ENCODE data around the gene DBX2. TPM values are rescaled to one million over a fixed set of nuclear protein-coding genes. Genes with fewer than 3 reads are reported as not detected.
"Not testable (repeated sequence)": the region's sequence is repeated elsewhere in the genome, so short reads cannot be mapped to it uniquely, and the experiment has no call there.

Gene DBX2
- total RNA-seq, 5 donors from 2014 or later (not counting 1 experiment from before 2014, with no cell fraction given), result not detected

DNA sequence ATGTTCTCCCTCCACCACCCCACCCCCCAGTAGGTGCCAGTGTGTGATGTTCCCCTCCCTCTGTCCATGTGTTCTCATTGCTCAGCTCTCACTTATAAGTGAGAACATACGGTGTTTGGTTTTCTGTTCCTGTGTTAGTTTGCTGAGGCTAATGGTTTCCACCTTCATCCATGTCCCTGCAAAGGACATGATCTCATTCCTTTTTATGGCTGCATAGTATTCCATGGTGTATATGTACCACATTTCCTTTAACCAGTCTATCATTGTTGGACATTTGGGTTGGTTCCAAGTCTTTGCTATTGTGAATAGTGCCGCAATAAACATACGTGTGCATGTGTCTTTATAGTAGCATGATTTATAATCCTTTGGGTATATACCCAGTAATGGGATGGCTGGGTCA is 33.3 kb upstream of the DBX2 start:
- H3K9me3 ChIP-seq; POLR2A ChIA-PET; H3K27ac ChIP-seq (ENCODE audit: low read length); H3K36me3 ChIP-seq (ENCODE audit: control insufficient read depth in 2 of 2, extremely low read depth in 1 of 2, insufficient read depth in 1 of 2, low read length in 1 of 2); H3K9me3 Mint-ChIP-seq; H3K4me3 Mint-ChIP-seq; H3K27me3 ChIP-seq (replicated peaks in 1 of 2; ENCODE audit: control insufficient read depth in 2 of 2, extremely low read depth in 1 of 2, insufficient read depth in 2 of 2, low read length in 1 of 2); ATAC-seq (replicated peaks in 1 of 4); H3K4me1 ChIP-seq (ENCODE audit: control insufficient read depth in 1 of 2, extremely low read depth in 1 of 2, insufficient read depth in 2 of 2, low read length in 2 of 2); CTCF ChIA-PET; H3K27ac Mint-ChIP-seq; H3K4me1 Mint-ChIP-seq; H3K36me3 Mint-ChIP-seq; H3K4me3 ChIP-seq (ENCODE audit: control insufficient read depth in 1 of 2, extremely low read depth in 1 of 2, low read length in 1 of 2); DNase-seq: not testable (repeated sequence)
- no CpG with 5 or more reads among the region's 3 CpGs for WGBS (ENCODE audit: insufficient coverage)
- H3K27me3 Mint-ChIP-seq, result peaks cover 3 to 14% of the 10 kb centered on the region in 2 donors

DNA sequence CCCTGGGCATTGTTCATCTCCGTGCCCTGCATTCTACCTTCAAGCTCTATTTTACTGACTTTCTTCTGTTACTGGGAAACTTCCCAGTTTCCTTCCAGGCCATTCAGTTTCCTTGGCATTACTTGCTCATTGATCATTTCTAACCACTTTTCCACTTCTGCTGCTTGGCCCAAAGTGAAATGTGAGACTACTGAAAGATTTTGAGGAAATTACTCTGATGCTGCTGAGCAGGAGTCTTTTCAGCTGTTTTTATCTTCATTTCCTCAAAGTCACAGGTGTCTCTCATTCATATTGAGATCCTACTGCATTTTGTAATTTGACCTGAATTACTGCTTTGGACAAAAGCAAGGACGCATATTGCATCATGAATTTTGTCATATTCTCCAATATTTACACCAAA is 26.4 kb upstream of the DBX2 start:
- H3K36me3 Mint-ChIP-seq, result no peaks in the 10 kb centered on the region
- H3K4me3 Mint-ChIP-seq, result no peak overlapping the region
- H3K9me3 ChIP-seq, result no peaks in the 10 kb centered on the region
- no peaks in the 10 kb centered on the region for H3K9me3 Mint-ChIP-seq
- DNase-seq (no peak), ATAC-seq (replicated peaks in 1 of 4) (no peak)
- no peak overlapping the region for H3K27ac Mint-ChIP-seq
- no peaks in the 10 kb centered on the region for H3K36me3 ChIP-seq (ENCODE audit: control insufficient read depth in 2 of 2, extremely low read depth in 1 of 2, insufficient read depth in 1 of 2, low read length in 1 of 2)
- CTCF ChIA-PET, result no interaction called here
- peaks cover 0 to 3% of the 10 kb centered on the region in 2 experiments for H3K27me3 ChIP-seq (replicated peaks in 1 of 2; ENCODE audit: control insufficient read depth in 2 of 2, extremely low read depth in 1 of 2, insufficient read depth in 2 of 2, low read length in 1 of 2)
- H3K4me3 ChIP-seq (ENCODE audit: control insufficient read depth in 1 of 2, extremely low read depth in 1 of 2, low read length in 1 of 2), result no peak overlapping the region
- H3K27ac ChIP-seq (ENCODE audit: low read length), result no peak overlapping the region
- H3K4me1 Mint-ChIP-seq, result no peaks in the 10 kb centered on the region
- POLR2A ChIA-PET, result no interaction called here
- WGBS (ENCODE audit: insufficient coverage), result no CpG with 5 or more reads among the region's 2 CpGs
- H3K27me3 Mint-ChIP-seq, result peaks cover 9 to 19% of the 10 kb centered on the region in 2 donors
- no peaks in the 10 kb centered on the region for H3K4me1 ChIP-seq (ENCODE audit: control insufficient read depth in 1 of 2, extremely low read depth in 1 of 2, insufficient read depth in 2 of 2, low read length in 2 of 2)

DNA sequence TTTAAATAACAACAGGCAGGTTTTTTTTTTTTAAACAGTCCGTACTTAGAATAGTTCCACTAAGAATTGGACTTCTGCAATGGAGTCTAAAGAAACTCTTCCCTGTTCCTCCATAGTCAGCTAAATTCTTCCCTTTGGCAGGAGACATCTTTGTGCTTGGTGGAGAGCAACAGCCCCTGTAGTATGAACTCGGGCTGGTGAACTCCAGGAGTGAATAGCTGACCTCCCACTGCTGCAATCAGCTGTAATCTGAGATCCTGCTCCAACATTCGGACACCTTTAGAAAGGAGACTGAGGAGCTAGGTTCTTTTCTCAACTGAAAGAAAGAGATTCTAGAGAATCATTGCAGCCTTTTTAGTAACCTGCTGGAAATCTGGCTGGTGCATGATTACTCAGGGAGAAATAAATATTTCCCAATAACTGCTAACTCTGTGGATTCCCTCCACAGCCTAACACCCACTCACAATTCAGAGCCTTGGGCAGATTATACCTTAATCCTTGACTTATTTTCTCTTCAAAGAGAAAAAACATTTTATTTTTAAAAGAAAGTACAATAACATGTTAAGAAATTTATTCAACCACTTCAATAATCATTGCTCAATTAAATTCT is 25.6 kb upstream of the DBX2 start:
- Histone ChIP-seq H3K9me3 (no peaks in the 10 kb centered on the region), H3K4me1 (ENCODE audit: control insufficient read depth in 1 of 2, extremely low read depth in 1 of 2, insufficient read depth in 2 of 2, low read length in 2 of 2) (no peaks in the 10 kb centered on the region), H3K36me3 (ENCODE audit: control insufficient read depth in 2 of 2, extremely low read depth in 1 of 2, insufficient read depth in 1 of 2, low read length in 1 of 2) (no peaks in the 10 kb centered on the region), H3K27me3 (replicated peaks in 1 of 2; ENCODE audit: control insufficient read depth in 2 of 2, extremely low read depth in 1 of 2, insufficient read depth in 2 of 2, low read length in 1 of 2) (peaks cover 0 to 3% of the 10 kb centered on the region in 2 experiments), H3K27ac (ENCODE audit: low read length) (no peak overlapping the region), H3K4me3 (ENCODE audit: control insufficient read depth in 1 of 2, extremely low read depth in 1 of 2, low read length in 1 of 2) (no peak overlapping the region)
- Mint-ChIP-seq H3K27ac (no peak overlapping the region), H3K27me3 (peaks cover 9 to 21% of the 10 kb centered on the region in 2 donors), H3K4me1 (no peaks in the 10 kb centered on the region), H3K36me3 (no peaks in the 10 kb centered on the region), H3K4me3 (no peak overlapping the region), H3K9me3 (no peaks in the 10 kb centered on the region)
- ATAC-seq (replicated peaks in 1 of 4) (no peak), DNase-seq (no peak)
- CTCF ChIA-PET, result no interaction called here
- POLR2A ChIA-PET, result no interaction called here
- WGBS (ENCODE audit: insufficient coverage), result no CpG with 5 or more reads among the region's 3 CpGs

DNA sequence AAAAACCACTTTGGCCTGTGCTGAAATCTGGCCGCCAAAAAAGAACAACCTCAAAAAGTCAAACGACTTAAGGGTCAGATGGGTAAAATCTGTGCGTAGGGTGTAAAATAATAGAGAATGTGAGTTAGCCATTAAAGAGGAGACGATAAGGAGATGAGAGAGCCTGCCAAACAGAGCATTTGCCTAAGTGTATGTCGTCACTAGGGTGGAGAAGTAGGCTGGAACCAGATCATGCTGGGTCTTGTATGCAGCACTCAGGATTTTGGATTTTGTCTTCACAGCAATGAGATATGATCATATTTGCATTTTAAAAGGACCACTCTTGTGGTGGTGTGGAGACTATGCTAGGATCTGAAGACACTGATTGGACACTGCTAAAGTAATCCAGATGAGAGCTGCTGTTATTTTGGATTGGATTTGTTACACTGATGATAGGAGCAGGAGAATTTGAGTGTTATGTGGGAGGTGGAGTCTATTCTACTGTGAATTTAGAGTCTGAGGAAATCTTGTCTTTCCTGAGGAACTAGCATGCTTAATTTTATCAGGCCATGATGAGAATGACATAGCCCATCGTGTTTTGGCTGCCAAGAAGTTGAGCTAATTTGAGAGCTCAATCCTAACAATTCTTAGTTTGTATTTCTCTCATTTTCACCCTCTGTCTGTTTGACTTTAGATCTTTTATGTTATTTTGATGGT is 24.8 kb upstream of the DBX2 start:
- Histone ChIP-seq H3K4me1 (ENCODE audit: control insufficient read depth in 1 of 2, extremely low read depth in 1 of 2, insufficient read depth in 2 of 2, low read length in 2 of 2) (no peaks in the 10 kb centered on the region), H3K9me3 (no peaks in the 10 kb centered on the region), H3K4me3 (ENCODE audit: control insufficient read depth in 1 of 2, extremely low read depth in 1 of 2, low read length in 1 of 2) (no peak overlapping the region), H3K27ac (ENCODE audit: low read length) (no peak overlapping the region), H3K27me3 (replicated peaks in 1 of 2; ENCODE audit: control insufficient read depth in 2 of 2, extremely low read depth in 1 of 2, insufficient read depth in 2 of 2, low read length in 1 of 2) (peaks cover 0 to 2% of the 10 kb centered on the region in 2 experiments), H3K36me3 (ENCODE audit: control insufficient read depth in 2 of 2, extremely low read depth in 1 of 2, insufficient read depth in 1 of 2, low read length in 1 of 2) (no peaks in the 10 kb centered on the region)
- WGBS (ENCODE audit: insufficient coverage), result 76% methylated on average over 4 of the region's 6 CpGs
- no peak overlapping the region for H3K27ac Mint-ChIP-seq
- H3K9me3 Mint-ChIP-seq, result no peaks in the 10 kb centered on the region
- ChIA-PET CTCF (no interaction called here), POLR2A (no interaction called here)
- peaks cover 10 to 21% of the 10 kb centered on the region in 2 donors for H3K27me3 Mint-ChIP-seq
- H3K4me3 Mint-ChIP-seq, result no peak overlapping the region
- ATAC-seq (replicated peaks in 1 of 4) (no peak), DNase-seq (no peak)
- H3K36me3 Mint-ChIP-seq, result no peaks in the 10 kb centered on the region
- H3K4me1 Mint-ChIP-seq, result no peaks in the 10 kb centered on the region

GRCh38 chr12:45065125-45065626 is 14.3 kb upstream of the DBX2 start:
- POLR2A ChIA-PET, result no interaction called here
- Histone ChIP-seq H3K4me1 (ENCODE audit: control insufficient read depth in 1 of 2, extremely low read depth in 1 of 2, insufficient read depth in 2 of 2, low read length in 2 of 2) (no peaks in the 10 kb centered on the region), H3K9me3 (no peaks in the 10 kb centered on the region), H3K27me3 (replicated peaks in 1 of 2; ENCODE audit: control insufficient read depth in 2 of 2, extremely low read depth in 1 of 2, insufficient read depth in 2 of 2, low read length in 1 of 2) (peaks cover 0 to 6% of the 10 kb centered on the region in 2 experiments), H3K27ac (ENCODE audit: low read length) (no peak overlapping the region), H3K4me3 (ENCODE audit: control insufficient read depth in 1 of 2, extremely low read depth in 1 of 2, low read length in 1 of 2) (no peak overlapping the region), H3K36me3 (ENCODE audit: control insufficient read depth in 2 of 2, extremely low read depth in 1 of 2, insufficient read depth in 1 of 2, low read length in 1 of 2) (no peaks in the 10 kb centered on the region)
- DNase-seq, result no peak
- Mint-ChIP-seq H3K4me1 (no peaks in the 10 kb centered on the region), H3K27me3 (peaks cover 4 to 16% of the 10 kb centered on the region in 2 donors), H3K4me3 (no peak overlapping the region), H3K36me3 (no peaks in the 10 kb centered on the region), H3K9me3 (peaks cover 0 to 11% (median 7%) of the 10 kb centered on the region in 3 donors), H3K27ac (no peak overlapping the region)
- WGBS (ENCODE audit: insufficient coverage), result 97% methylated on average over 10 of the region's 12 CpGs
- ATAC-seq (replicated peaks in 1 of 4), result no peak
- CTCF ChIA-PET, result no interaction called here

DNA sequence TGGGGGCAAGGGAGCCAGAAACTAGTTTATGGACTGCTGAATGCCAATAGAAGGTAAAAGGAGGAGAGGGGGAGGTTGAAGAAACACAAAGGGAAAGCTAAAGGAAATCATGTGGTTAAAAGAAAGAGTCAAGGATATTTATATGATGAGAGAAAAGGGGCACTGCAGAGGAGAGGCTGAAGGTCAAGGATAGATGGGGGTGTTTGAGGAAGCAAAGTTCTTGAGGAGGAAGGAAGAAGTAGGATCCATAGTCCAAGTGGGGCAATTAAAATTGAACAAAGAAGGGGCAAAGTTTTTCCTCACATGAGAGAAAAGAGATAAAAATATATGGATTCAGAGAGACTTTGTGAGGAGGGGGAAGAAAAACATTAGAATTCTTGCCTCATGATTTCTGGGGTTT is 10.1 kb upstream of the DBX2 start:
- Histone ChIP-seq H3K9me3 (no peaks in the 10 kb centered on the region), H3K36me3 (ENCODE audit: control insufficient read depth in 2 of 2, extremely low read depth in 1 of 2, insufficient read depth in 1 of 2, low read length in 1 of 2) (no peaks in the 10 kb centered on the region), H3K4me3 (ENCODE audit: control insufficient read depth in 1 of 2, extremely low read depth in 1 of 2, low read length in 1 of 2) (no peak overlapping the region), H3K27me3 (replicated peaks in 1 of 2; ENCODE audit: control insufficient read depth in 2 of 2, extremely low read depth in 1 of 2, insufficient read depth in 2 of 2, low read length in 1 of 2) (no peaks in the 10 kb centered on the region), H3K27ac (ENCODE audit: low read length) (no peak overlapping the region), H3K4me1 (ENCODE audit: control insufficient read depth in 1 of 2, extremely low read depth in 1 of 2, insufficient read depth in 2 of 2, low read length in 2 of 2) (no peaks in the 10 kb centered on the region)
- ATAC-seq (replicated peaks in 1 of 4), result no peak
- Mint-ChIP-seq H3K36me3 (no peaks in the 10 kb centered on the region), H3K4me3 (no peak overlapping the region), H3K9me3 (peaks cover 0 to 5% (median 0%) of the 10 kb centered on the region in 3 donors), H3K27me3 (peaks cover 4 to 18% of the 10 kb centered on the region in 2 donors), H3K27ac (no peak overlapping the region), H3K4me1 (no peaks in the 10 kb centered on the region)
- ChIA-PET POLR2A (interaction anchor here in 1 of 2 donors (0.7 kb wide), 1 partner anchor 13 kb away, joined by 4 read pairs; no protein-coding TSS in a partner anchor), CTCF (interaction anchor here in 1 of 2 donors (0.7 kb wide), 1 partner anchor 414 kb away, joined by 3 read pairs; no protein-coding TSS in a partner anchor)
- DNase-seq, result no peak

Measured in T-cell (primary cell).